C4-2B (cell line): ENCODE results near the gene STK38L.

Experiments used
- H3K27ac ChIP-seq: fragments of 450-650 bp; 2 replicates; pipeline ENCODE4 v1.5.1; 2017
- ZFX ChIP-seq: fragments of 450-650 bp; IDR thresholded peaks from 2 replicates; pipeline ENCODE4 v1.6.1; 2017
- TF ChIP-seq, protein P1 (sequence below): fragments of 450-650 bp; conservative IDR thresholded peaks from 2 replicates; pipeline ENCODE4 v1.5.1; 2017; ENCODE audit warnings: mild to moderate bottlenecking

STK38L gene

DNA sequence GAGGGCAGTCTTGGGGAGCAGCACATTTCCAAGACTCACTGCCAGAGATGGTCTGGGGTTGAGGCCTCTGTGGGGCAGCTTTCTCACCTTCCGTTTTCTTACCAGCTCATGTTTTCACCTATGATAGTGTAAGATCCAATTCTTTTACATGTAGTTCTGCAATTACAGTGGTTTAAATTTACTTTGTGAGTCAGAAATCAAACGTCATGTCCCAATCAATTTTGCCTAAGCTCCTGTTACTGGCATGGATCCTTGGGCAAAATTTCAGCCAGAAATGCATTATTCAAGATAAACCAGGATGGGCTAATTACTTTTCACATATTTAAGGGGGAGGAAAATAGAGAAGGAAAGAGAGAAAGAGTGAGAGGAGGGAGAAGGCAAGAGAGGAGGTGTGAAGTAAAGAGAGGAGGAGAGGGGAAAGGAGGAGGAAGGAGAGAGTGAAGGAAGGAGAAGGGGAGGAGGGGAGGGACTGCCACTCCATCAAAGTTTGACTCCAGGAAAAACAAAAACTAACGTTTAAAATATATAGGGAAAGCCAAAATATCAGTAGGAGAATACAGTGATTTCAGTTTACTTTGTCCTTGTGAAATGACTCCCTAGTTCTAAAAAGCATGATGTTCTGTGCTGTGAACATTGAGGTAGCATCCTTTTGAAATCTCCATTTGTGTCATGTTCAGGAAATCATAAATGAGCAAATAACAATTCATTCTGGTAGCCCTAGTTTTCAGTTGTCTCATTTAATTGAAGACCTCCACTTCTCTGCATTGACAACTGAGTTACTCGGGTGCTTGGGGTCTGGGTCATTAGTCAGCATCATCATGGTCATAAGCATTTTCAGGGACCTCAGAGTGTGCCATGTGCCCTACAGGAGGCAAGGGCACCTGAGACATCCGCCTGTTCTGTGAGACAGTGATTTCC, 91.5 kb downstream of the STK38L start:
- no peak overlapping the region for H3K27ac ChIP-seq
- TF ChIP-seq, protein P1, sequence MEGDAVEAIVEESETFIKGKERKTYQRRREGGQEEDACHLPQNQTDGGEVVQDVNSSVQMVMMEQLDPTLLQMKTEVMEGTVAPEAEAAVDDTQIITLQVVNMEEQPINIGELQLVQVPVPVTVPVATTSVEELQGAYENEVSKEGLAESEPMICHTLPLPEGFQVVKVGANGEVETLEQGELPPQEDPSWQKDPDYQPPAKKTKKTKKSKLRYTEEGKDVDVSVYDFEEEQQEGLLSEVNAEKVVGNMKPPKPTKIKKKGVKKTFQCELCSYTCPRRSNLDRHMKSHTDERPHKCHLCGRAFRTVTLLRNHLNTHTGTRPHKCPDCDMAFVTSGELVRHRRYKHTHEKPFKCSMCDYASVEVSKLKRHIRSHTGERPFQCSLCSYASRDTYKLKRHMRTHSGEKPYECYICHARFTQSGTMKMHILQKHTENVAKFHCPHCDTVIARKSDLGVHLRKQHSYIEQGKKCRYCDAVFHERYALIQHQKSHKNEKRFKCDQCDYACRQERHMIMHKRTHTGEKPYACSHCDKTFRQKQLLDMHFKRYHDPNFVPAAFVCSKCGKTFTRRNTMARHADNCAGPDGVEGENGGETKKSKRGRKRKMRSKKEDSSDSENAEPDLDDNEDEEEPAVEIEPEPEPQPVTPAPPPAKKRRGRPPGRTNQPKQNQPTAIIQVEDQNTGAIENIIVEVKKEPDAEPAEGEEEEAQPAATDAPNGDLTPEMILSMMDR: no peak
- TF ChIP-seq ZFX: no peak

DNA sequence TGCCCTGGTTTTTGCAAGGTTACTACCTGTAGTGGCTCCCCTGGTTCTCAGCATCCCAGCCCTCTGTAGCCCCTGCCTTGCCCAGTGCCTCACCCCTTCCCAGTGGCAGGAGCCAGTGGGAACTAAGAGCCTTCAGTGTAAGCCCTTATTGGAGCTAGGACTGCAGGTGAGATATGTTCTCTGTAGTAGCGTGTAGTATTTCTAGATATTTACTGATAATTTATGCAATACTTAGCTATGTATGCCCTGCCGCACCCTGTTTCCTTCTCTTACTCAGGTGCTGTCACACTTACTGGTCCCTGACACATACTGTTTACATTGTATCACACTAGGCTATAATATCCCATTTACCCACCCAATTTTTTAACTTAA, 92.2 kb downstream of the STK38L start:
- no peak overlapping the region for H3K27ac ChIP-seq
- TF ChIP-seq, protein P1: no peak
- TF ChIP-seq ZFX: no peak

DNA sequence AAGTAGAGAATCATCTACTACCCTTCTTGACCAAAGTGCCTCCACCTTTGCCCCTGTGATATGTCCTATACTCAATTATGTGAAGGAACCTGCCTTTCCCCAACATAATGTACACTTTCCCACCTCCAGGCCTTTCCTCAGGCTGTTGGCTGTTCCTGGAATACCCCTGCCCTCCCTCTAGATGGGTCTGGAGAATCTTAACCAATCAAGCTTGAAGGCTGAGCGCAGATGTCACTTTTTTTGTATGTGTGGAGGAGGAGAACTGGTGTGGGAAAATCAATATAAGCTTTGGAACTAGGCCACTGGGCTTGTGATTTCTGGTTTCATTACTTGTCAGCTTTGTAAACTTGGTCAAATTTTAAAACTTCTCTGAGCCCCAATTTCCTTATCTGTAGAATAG, 93.3 kb downstream of the STK38L start:
- H3K27ac ChIP-seq: no peak overlapping the region
- TF ChIP-seq, protein P1: no peak
- no peak for TF ChIP-seq ZFX

DNA sequence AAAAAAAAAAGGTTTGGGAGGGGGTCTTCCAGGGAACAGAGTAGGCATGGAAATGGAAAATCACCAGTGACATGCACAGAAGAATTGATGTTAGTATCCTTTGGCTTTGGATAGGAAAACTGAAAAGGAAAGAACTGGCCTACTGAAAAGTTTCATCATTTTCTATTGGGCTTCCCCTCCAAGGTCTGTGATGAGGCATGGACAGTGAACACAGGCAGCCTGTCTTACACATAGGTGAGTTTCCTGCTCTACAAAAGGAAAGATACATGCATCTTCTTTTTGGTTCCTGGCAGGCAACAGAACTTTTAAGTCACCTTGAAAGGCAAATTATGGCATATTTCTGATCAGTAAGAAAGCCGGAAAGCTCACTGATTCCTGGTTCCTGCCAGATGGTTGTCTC, 94.4 kb downstream of the STK38L start:
- H3K27ac ChIP-seq: no peak overlapping the region
- no peak for TF ChIP-seq ZFX
- TF ChIP-seq, protein P1: no peak

DNA sequence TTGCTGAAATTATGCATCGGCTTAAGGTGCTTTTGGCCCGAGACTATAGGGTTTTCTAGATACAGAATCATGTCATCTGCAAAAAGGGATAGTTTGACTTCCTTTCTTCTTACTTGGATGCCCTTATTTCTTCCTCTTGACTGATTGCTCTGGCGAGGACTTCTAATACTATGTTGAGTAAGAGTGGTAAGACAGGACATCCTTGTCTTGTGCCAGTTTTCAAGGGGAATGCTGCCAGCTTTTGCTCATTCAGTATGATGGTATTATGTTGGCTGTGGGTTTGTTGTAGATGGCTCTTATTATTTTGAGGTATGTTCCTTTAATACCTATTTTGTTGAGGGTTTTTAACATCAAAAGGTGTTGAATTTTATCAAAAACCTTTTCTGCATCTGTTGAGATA, 96.9 kb downstream of the STK38L start:
- no peak overlapping the region for H3K27ac ChIP-seq
- TF ChIP-seq, protein P1: no peak
- TF ChIP-seq ZFX: no peak

DNA sequence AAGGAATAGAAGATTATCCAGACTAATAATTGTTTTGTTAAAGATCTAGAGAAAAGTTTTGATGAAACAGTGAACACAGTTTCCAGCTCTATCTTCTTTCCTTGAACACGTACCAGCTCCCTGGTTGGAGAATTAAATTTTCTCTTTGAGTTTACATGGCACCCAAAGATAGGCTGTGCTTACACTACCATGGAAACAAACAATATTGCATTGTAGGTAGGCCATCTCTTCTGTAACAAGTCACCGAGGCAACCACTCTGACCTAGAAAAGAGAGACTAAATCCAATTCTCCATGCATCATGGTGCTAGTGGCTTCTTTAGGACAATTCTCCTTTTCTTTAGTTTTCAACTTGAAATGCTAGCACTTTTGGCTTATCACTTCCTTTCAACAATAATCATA, 98.5 kb downstream of the STK38L start:
- TF ChIP-seq, protein P1: no peak
- TF ChIP-seq ZFX: no peak
- no peak overlapping the region for H3K27ac ChIP-seq

DNA sequence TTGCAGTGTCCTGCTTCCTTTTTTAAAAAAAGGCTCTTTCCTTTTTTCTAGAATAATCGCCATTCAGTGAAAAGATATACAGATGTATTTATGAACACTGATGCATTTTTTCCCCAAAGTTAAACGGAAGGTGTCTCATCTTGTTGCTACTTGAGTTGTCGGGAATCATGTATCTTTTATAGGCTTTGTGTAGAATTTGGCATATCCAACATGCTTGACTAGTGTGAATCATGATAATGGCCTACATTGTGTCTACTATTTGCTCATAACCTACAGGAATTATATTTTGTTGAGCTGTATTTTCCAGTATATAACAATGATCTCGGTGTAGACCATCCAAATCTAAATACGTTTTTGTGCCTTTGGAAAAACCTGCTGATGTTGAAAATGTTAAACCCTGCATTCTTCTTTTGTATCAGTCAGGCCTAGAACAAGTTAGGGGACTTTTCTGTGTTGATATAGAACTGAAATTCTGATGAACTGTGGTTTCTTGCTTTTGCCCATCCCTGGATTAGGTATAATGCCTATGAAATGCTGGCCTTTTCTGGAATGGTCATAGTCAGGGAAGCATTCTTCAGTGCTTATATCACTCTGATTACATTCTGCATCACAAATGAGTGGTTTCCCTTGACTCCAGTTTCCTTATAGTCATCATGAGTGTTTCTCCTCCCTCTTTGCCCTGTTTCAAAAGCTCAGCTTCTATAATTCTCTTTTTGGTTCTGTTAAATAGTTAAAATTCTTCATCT, 99.3 kb downstream of the STK38L start:
- no peak for TF ChIP-seq ZFX
- TF ChIP-seq, protein P1: no peak
- H3K27ac ChIP-seq: no peak overlapping the region
